LNCAP (cell line): ENCODE data around the gene BLCAP.

Source experiments
- TF ChIP-seq, protein P1 (sequence below): fragments of 450-650 bp; IDR thresholded peaks from 2 replicates; pipeline ENCODE4 v1.5.1; 2017; ENCODE audit warnings: mild to moderate bottlenecking

BLCAP gene

DNA sequence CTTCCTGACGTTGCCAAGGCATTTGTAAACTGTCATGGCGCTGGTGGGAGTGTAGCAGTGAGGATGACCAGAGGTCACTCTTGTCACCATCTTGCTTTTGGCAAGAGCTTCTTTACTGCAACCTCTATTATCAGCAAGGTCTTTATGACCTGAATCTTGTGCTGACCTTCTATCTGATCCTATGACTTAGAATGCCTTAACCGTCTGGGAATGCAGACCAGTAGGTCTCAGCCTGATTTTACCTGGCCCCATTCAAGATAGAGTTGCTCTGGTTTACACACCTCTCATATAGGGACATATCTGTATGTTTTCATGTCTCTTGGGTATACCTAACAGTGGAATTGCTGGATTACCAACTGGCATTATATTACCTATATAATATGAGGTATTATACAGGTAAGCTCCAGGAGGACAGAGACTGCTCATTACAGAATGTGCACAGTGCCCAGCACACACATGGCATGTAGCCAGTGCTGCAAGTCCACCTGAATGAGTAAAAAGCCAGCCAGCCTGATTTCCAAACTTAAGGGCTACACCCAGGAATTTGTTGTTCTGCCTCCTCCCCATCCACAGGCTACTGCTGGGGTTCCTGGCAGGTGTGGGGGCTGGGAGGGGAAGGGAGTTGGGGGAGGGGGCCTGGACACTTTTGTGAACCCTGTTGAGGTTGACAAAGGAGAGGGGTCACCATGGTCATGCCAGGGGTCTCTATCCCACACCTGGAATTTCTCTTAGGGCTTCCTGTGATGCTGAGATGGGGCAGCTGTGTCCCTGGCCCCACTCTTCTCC lies 35.2 kb upstream of the BLCAP start:
- TF ChIP-seq, protein P1, sequence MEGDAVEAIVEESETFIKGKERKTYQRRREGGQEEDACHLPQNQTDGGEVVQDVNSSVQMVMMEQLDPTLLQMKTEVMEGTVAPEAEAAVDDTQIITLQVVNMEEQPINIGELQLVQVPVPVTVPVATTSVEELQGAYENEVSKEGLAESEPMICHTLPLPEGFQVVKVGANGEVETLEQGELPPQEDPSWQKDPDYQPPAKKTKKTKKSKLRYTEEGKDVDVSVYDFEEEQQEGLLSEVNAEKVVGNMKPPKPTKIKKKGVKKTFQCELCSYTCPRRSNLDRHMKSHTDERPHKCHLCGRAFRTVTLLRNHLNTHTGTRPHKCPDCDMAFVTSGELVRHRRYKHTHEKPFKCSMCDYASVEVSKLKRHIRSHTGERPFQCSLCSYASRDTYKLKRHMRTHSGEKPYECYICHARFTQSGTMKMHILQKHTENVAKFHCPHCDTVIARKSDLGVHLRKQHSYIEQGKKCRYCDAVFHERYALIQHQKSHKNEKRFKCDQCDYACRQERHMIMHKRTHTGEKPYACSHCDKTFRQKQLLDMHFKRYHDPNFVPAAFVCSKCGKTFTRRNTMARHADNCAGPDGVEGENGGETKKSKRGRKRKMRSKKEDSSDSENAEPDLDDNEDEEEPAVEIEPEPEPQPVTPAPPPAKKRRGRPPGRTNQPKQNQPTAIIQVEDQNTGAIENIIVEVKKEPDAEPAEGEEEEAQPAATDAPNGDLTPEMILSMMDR: no peak

DNA sequence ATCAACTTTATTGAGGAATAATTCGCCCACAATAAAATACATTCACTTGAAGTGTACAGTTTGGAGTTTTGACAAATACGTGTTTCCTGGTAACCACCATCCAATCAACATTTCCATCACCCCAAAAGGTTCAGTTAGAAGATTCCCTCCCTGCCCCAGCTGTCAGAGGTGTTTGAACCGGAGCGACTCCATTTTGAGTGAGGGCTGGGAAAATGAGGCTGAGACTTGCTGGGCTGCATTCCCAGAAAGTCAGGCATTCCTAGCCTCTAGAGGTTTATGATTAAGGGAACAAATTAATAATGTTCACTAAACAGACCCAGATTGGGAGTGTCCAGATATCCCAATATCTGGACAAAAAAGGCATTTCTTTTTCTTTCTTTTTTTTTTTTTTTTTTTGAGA lies 33.0 kb upstream of the BLCAP start:
- TF ChIP-seq, protein P1: no peak

DNA sequence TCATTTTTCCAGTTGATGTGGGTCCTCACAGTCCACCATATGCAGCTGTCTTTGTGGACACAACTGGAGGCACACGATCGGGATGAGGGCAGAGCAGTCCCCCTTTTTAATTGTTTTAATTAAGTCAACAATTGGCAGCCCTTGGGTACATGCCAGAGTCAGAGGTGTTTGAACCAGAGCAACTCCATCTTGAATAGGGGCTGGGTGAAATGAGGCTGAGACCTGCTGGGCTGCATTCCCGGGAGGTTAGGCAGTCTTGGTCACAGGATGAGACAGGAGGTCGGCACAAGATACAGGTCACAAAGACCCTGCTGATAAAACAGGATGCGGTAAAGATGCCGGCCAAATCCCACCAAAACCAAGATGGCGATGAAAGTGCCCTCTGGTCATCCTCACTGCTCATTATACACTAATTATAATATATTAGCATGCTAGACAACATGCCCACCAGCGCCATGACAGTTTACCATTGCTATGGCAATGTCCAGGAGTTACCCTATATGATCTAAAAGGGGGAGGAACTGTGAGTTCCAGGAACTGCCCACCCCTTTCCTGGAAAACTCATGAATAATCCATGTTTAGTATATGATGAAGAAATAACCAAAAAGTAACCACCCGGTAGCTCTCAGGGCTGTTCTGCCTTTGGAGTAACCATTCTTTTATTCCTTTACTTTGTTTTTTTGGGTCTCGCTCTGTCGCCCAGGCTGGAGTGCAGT lies 31.8 kb upstream of the BLCAP start:
- TF ChIP-seq, protein P1: no peak

DNA sequence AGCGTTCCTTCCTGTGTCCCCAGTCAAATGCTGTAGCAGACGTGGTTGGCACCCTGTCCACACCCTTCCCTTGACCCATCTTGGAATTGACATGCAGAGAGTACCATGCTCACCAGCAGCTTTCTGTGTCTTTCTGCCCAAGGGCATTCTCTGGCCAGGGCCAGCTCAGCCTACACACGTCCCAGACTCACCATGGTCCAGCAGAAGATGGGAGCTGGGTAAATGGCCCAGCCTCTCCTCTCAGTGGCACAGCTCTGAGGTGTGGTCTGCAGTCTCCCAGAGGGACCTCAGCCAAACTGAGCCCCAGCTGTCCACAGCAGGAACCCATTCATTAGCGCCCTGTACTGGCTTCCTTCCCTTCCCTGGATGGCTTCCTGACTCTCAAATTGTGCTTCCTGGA lies 31.1 kb upstream of the BLCAP start:
- TF ChIP-seq, protein P1: no peak

DNA sequence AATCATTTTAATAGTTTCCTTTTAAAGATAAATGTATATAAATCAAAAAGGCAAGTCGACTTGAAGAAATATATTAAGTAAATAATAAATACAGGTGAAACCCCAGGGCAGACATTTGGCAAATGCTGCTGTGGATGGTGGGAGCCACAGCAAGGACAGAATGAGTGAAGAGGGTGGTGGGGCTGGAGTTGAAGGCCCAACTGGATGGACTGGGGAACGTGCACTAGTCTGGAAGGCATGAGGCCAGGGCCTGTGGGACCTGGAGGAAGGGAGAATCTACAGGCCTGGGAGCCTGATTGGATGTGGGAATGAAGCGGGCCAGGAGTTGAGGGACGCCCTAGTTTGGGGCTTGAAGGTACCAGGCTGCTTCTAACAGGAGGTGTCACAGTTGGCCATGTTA lies 30.6 kb upstream of the BLCAP start:
- TF ChIP-seq, protein P1: no peak

DNA sequence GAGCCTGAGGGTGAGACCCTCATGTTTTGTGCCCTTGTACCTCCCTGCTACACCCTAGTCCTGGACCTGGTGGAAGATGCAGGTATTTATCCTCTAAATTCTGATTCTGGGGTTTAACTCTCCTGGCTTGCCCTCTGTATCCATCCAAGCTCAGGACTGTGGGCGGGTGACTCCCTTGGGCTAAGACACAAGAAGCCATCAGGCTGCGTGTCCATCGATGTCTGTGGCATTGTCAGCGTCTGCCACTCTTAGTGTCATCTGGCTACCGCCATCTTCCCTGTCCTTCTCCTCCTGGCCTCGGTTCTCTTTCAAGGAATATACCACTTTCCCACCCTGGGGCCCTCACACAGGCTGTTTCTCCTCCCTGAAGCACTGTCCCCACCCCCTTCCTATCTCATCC lies 28.9 kb upstream of the BLCAP start:
- TF ChIP-seq, protein P1: no peak

DNA sequence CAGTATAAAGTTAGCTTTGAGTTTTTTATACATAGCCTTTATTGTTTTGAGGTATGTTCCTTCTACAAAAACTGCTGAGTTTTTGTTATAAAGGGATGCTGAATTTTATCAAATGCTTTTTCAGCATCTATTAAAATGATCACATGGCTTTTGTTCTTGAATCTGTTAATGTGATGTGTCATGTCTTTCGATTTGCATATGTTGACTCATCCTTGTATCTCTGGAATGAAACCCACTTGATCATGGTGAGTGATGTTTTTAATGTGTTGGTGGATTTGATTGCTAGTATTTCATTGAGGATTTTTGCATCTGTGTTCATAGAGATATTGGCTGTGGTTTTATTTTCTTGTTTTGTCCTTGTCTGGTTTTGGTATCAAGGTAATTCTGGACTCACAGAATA lies 24.7 kb upstream of the BLCAP start:
- TF ChIP-seq, protein P1: no peak
